PC-9 (cell line): ENCODE data around the gene OGFOD2. TPM values are rescaled to one million over a fixed set of nuclear protein-coding genes. Genes with fewer than 3 reads are reported as not detected.

Experiments used
- Bru-seq: library from RNA; stranded (reverse); fragments of 400-500 nt; gene quantifications from one replicate; lab custom pipeline; 2021; lab: Mats Ljungman, UMichigan
- BruChase-seq, 2 experiments: library from RNA; stranded (reverse); fragments of 400-500 nt; gene quantifications; one replicate each; lab custom pipeline; 2021; lab: Mats Ljungman, UMichigan
- BruUV-seq: library from RNA; stranded (reverse); fragments of 400-500 nt; replicated peaks from 2 replicates; lab custom pipeline; 2021; lab: Mats Ljungman, UMichigan
- CTCF ChIA-PET: fragments of 300-600 bp; sonication (Branson Sonifier 250); formaldehyde crosslinking; loops from one replicate; lab custom pipeline; 2022; ENCODE audit warnings: antibody characterized with exemption; lab: Charles Lee
- POLR2A ChIA-PET: fragments of 300-600 bp; sonication (Branson Sonifier 250); formaldehyde crosslinking; loops from one replicate; lab custom pipeline; 2022; ENCODE audit warnings: antibody characterized with exemption; ENCODE audit not compliant: unreplicated experiment; lab: Charles Lee
- DNase-seq, 2 experiments: peaks; one replicate each; pipeline versions ENCODE4 v3.0.0 to v3.0.0-alpha.2; 2015 to 2022; ENCODE audit warnings: mixed read lengths in 1 of 2
- H2AFZ ChIP-seq: fragments of 200-600 bp; sonication (generic); 2 replicates; pipeline ENCODE4 v1.8.1; 2017; ENCODE audit warnings: antibody characterized with exemption
- H3F3A ChIP-seq: fragments of 200-600 bp; sonication (generic); 2 replicates; pipeline ENCODE4 v1.8.1; 2017; ENCODE audit warnings: antibody characterized with exemption, mild to moderate bottlenecking, low read depth; ENCODE audit not compliant: insufficient read depth
- H3K27ac ChIP-seq: fragments of 200-600 bp; sonication (generic); 2 replicates; pipeline ENCODE4 v1.6.1; 2016; ENCODE audit warnings: mixed run types
- H3K27me3 ChIP-seq: fragments of 200-600 bp; sonication (generic); 2 replicates; pipeline ENCODE4 v1.6.1; 2016; ENCODE audit warnings: low read depth, mixed run types; ENCODE audit not compliant: insufficient read depth
- H3K36me3 ChIP-seq: fragments of 200-600 bp; sonication (generic); 2 replicates; pipeline ENCODE4 v1.6.1; 2016; ENCODE audit warnings: low read depth, mixed run types
- H3K4me1 ChIP-seq: fragments of 200-600 bp; sonication (generic); replicated peaks from 2 replicates; pipeline ENCODE4 v1.6.1; 2016; ENCODE audit warnings: mixed run types; ENCODE audit not compliant: insufficient read depth
- H3K4me2 ChIP-seq: fragments of 200-600 bp; sonication (generic); 2 replicates; pipeline ENCODE4 v1.6.1; 2017; ENCODE audit warnings: mixed run types
- H3K4me3 ChIP-seq: fragments of 200-600 bp; sonication (generic); 2 replicates; pipeline ENCODE4 v1.6.1; 2016; ENCODE audit warnings: mixed run types
- H3K79me2 ChIP-seq: fragments of 200-600 bp; sonication (generic); 2 replicates; pipeline ENCODE4 v1.6.1; 2017; ENCODE audit warnings: low read depth, mixed run types
- H3K9me2 ChIP-seq: fragments of 200-600 bp; sonication (generic); 2 replicates; pipeline ENCODE4 v1.8.1; 2017; ENCODE audit warnings: mild to moderate bottlenecking; ENCODE audit not compliant: insufficient read depth
- H3K9me3 ChIP-seq: fragments of 200-600 bp; sonication (generic); 2 replicates; pipeline ENCODE4 v1.8.1; 2016; ENCODE audit warnings: low read depth; ENCODE audit not compliant: insufficient read depth
- H4K20me1 ChIP-seq: fragments of 200-600 bp; sonication (generic); 2 replicates; pipeline ENCODE4 v1.8.1; 2017; ENCODE audit not compliant: insufficient read depth
- CTCF ChIP-seq: fragments of 200-600 bp; sonication (generic); conservative IDR thresholded peaks from 2 replicates; pipeline ENCODE4 v1.6.1; 2017; ENCODE audit warnings: mixed run types, antibody characterized with exemption, mild to moderate bottlenecking, moderate library complexity
- EZH2 ChIP-seq: fragments of 200-600 bp; sonication (generic); IDR thresholded peaks from 2 replicates; pipeline ENCODE4 v1.8.0; 2017; ENCODE audit warnings: antibody characterized with exemption, low read depth
- intact Hi-C: fragments of 100-400 bp; cut with micrococcal nuclease; formaldehyde crosslinking; loops from one replicate; pipeline ENCODE4 v1.10.0; 2022; ENCODE audit not compliant: unreplicated experiment
- long read RNA-seq: library from polyadenylated mRNA; stranded (forward); transcript quantifications from one replicate; pipeline ENCODE4 v2.0.0, GENCODE V29; 2022
- total RNA-seq: library from RNA; stranded (reverse); gene quantifications from 2 replicates; pipeline ENCODE4 v1.2.3, GENCODE V29; 2021

The OGFOD2 gene
- total RNA-seq (33.5 and 36.1 TPM in 2 replicates), Bru-seq, nascent RNA (percentile 51 among the genes with signal in this experiment), BruChase-seq, experiment 1, labeled RNA remaining after a 2-hour chase (percentile 64 among the genes with signal in this experiment), BruChase-seq, experiment 2, labeled RNA remaining after a 6-hour chase (percentile 73 among the genes with signal in this experiment)
- long read RNA-seq, transcript OGFOD2-205 (7 exons, 1,488 nt) = minor isoform, 9 of 64 reads
- long read RNA-seq, transcript OGFOD2-201 (7 exons, 1,780 nt) = major isoform, 15 of 64 reads
- long read RNA-seq, partial matches to known transcripts = 9 of 64 reads
- long read RNA-seq, other reads (novel, unspliced or antisense) = 24 of 64 reads

DNA sequence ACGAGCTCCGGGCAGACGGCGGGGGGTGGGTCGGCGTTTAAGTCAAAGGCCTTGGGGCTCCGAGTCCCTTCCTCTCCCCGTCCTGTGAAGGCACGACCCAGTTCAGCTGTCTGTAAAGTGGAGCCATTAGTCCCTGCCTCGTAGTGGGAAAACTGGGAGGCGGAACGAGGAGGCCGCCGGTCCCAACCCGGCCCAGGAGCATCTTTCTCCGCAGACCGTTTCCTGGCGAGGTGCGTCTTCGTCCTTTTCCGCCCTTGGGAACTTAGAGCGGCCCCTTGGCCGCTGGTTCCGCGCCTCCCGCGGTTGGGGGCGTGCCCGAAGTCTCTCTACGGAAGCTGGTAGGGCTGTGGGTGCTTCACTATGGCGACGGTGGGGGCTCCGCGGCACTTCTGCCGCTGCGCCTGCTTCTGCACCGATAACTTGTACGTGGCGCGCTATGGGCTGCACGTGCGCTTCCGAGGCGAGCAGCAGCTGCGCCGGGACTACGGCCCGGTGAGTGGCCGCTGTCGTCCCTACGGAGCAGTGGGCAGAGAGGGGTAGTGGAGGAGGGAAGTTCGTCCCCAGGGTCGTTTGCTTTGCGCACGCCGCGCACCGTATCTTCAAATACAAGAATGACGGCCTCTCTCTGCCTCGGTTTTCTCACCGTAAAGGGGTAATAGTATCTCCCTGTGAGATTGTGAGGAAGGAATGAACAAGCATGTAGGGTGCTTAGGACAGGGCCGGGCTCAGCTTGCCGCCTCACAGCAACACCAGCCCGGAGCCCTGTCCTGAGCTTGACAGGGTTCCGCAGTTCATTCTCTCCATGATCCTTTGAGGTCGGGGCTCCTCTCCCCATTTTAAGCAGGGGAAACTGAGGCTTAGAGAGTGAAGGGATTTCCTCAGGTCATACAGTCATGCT lies at the start of gene OGFOD2:
Gene OGFOD2, plus strand, starts transcription at position 353 of the 898 bp plus-strand sequence. Its CDS starts 8 bp downstream, at position 361.
- peak within 1 kb of the TSS; percentile 100 for H3K4me2 ChIP-seq
- peaks cover 9% of the 10 kb centered on the region; the same call in 1 of the 2 replicates for H3K4me1 ChIP-seq
- TSS peak; percentile 53 for BruUV-seq
- peaks cover 16% of the 10 kb centered on the region for H3K79me2 ChIP-seq
- TF ChIP-seq EZH2 (no peak), CTCF (no peak)
- ChIA-PET POLR2A (interaction anchor here (0.7 kb wide), 2 partner anchors 133 to 258 kb away, joined by 4 to 6 read pairs; partner anchors contain the start of genes MPHOSPH9 and MTRFR), CTCF (interaction anchor here (0.6 to 1.1 kb wide), 5 partner anchors 28 to 877 kb away, joined by 3 to 5 read pairs (median 4); no protein-coding TSS in a partner anchor)
- peaks cover 7% of the 10 kb centered on the region; the same call in 1 of the 2 replicates for H3F3A ChIP-seq
- peak; percentile 83 to 87 for DNase-seq
- H3K27me3 ChIP-seq = no peaks in the 10 kb centered on the region
- intact Hi-C loops = loop anchor here (2.0 to 10.0 kb wide), 2 partner anchors 258 to 630 kb away; partner anchors contain the start of genes DDX55, MPHOSPH9 and MTRFR
- H3K36me3 ChIP-seq = no peaks in the 10 kb centered on the region
- H3K4me3 ChIP-seq = peak within 1 kb of the TSS; percentile 94
- no peaks in the 10 kb centered on the region for H3K9me2 ChIP-seq
- peak within 1 kb of the TSS; percentile 100 for H2AFZ ChIP-seq
- H4K20me1 ChIP-seq = no peaks in the 10 kb centered on the region
- peak within 1 kb of the TSS; percentile 77 for H3K27ac ChIP-seq
- H3K9me3 ChIP-seq = no peaks in the 10 kb centered on the region

GRCh38 chr12:122927756-122928403 lies 47.2 kb upstream of the OGFOD2 start:
- no peak overlapping the region for H2AFZ ChIP-seq
- no peaks in the 10 kb centered on the region for H3F3A ChIP-seq
- CTCF ChIA-PET = no interaction called here
- intact Hi-C loops = no loop called here
- no peaks in the 10 kb centered on the region for H3K36me3 ChIP-seq
- TF ChIP-seq EZH2 (no peak), CTCF (no peak)
- no peaks in the 10 kb centered on the region for H3K27me3 ChIP-seq
- H3K9me3 ChIP-seq = no peaks in the 10 kb centered on the region
- H4K20me1 ChIP-seq = no peaks in the 10 kb centered on the region
- POLR2A ChIA-PET = no interaction called here
- DNase-seq = no peak
- no peak overlapping the region for H3K4me3 ChIP-seq
- H3K79me2 ChIP-seq = no peaks in the 10 kb centered on the region
- H3K4me1 ChIP-seq = no peaks in the 10 kb centered on the region
- H3K4me2 ChIP-seq = no peak overlapping the region
- BruUV-seq = no TSS peak
- no peaks in the 10 kb centered on the region for H3K9me2 ChIP-seq
- H3K27ac ChIP-seq = no peak overlapping the region
